ENCODE data around the gene EMSY. TPM values are rescaled to one million over a fixed set of nuclear protein-coding genes. Genes with fewer than 3 reads are reported as not detected.
A peak's percentile ranks its signal among the peaks of the same experiment; 100 is the strongest.

EMSY gene
- total and polyA plus RNA-seq, 12 donors: 5.9 to 23.4 (median 16.9) TPM

- H3K27me3 ChIP-seq: no peaks in the 10 kb centered on the region
- intact Hi-C loops (cut with DNase I): loop anchor here in 5 of 10 donors (1.0 to 5.0 kb wide), 4 partner anchors 128 to 132 kb away; no protein-coding TSS in a partner anchor
- TF ChIP-seq, protein P1, sequence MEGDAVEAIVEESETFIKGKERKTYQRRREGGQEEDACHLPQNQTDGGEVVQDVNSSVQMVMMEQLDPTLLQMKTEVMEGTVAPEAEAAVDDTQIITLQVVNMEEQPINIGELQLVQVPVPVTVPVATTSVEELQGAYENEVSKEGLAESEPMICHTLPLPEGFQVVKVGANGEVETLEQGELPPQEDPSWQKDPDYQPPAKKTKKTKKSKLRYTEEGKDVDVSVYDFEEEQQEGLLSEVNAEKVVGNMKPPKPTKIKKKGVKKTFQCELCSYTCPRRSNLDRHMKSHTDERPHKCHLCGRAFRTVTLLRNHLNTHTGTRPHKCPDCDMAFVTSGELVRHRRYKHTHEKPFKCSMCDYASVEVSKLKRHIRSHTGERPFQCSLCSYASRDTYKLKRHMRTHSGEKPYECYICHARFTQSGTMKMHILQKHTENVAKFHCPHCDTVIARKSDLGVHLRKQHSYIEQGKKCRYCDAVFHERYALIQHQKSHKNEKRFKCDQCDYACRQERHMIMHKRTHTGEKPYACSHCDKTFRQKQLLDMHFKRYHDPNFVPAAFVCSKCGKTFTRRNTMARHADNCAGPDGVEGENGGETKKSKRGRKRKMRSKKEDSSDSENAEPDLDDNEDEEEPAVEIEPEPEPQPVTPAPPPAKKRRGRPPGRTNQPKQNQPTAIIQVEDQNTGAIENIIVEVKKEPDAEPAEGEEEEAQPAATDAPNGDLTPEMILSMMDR (IDR thresholded peaks at IDR 0.05): no peak
- no peak overlapping the region for H3K4me3 ChIP-seq
- no peak for ATAC-seq
- no peak for DNase-seq
- no peaks in the 10 kb centered on the region for H3K9me3 ChIP-seq
- 81 to 84% methylated on average over 7 of the region's 7 CpGs for WGBS, 2 donors
- peaks cover 0 to 20% (median 0%) of the 10 kb centered on the region in 9 donors for H3K4me1 ChIP-seq
- H3K27ac ChIP-seq: no peak overlapping the region
- H3K36me3 ChIP-seq: peaks cover 0 to 52% (median 10%) of the 10 kb centered on the region in 9 donors
Measured at GRCh38 chr11:76550781-76551180, 106.0 kb downstream of the EMSY start.

DNA sequence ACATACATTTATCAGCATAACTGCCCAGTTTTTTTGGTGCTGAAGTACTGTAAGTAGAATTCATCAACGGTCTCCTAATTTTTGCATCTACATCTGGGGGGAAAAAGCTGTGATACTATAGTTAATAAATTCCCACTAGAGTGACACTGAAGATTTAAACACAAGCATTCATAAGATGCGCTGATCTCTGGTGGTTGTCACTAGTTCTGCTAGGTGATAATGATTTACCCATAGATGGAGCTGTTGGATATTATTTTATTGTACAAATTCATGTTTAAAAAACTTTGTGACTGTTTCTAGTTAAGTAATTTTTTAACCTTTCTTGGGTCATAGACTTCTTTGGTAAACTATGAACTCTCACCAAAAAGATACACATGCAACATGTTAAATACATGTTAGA, 106.6 kb downstream of the EMSY start:
- Histone ChIP-seq H3K27ac (no peak overlapping the region), H3K36me3 (peaks cover 0 to 46% (median 4%) of the 10 kb centered on the region in 9 donors), H3K4me3 (no peak overlapping the region), H3K4me1 (peaks cover 0 to 20% (median 0%) of the 10 kb centered on the region in 9 donors), H3K9me3 (no peaks in the 10 kb centered on the region), H3K27me3 (no peaks in the 10 kb centered on the region)
- peak in 1 of 8 donors; percentile 52 for ATAC-seq
- TF ChIP-seq, protein P1 (IDR thresholded peaks at IDR 0.05): peak in 7 of 9 donors; percentile 37 to 67 (median 53)
- intact Hi-C loops (cut with DNase I): loop anchor here in 5 of 10 donors (1.0 to 5.0 kb wide), 4 partner anchors 127 to 131 kb away; no protein-coding TSS in a partner anchor
- WGBS, 2 donors: 65 to 73% methylated on average over 2 of the region's 2 CpGs
- DNase-seq: no peak

DNA sequence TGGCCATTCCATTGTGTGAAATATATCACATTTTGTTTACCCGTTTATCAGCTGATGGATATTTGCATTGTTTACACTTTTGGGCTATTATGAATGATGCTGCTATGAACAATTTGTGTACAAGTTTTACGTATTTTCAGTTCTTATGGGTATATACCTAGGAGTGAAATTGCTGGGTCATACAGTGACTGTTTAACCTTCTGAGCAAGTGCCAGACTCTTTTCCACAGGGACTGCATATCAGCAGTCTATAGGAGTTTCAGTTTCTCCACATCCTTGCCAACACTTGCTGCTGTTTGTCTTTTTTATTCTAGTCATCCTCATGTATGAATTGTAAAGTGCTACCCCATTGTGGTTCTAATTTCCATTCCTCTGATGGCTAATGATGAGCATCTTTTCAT, 108.2 kb downstream of the EMSY start:
- Histone ChIP-seq H3K4me3 (no peak overlapping the region), H3K9me3 (no peaks in the 10 kb centered on the region), H3K27ac (no peak overlapping the region), H3K4me1 (peaks cover 0 to 20% (median 0%) of the 10 kb centered on the region in 9 donors), H3K36me3 (peaks cover 0 to 30% (median 0%) of the 10 kb centered on the region in 9 donors), H3K27me3 (no peaks in the 10 kb centered on the region)
- no peak for DNase-seq
- intact Hi-C loops (cut with DNase I): loop anchor here in 5 of 10 donors (2.0 to 5.0 kb wide), 3 partner anchors 44 to 129 kb away; no protein-coding TSS in a partner anchor
- TF ChIP-seq, protein P1 (IDR thresholded peaks at IDR 0.05): no peak
- ATAC-seq: no peak
- WGBS, 2 donors: 93 to 96% methylated on average over 2 of the region's 2 CpGs

GRCh38 chr11:76553554-76554476, 109.0 kb downstream of the EMSY start:
- ATAC-seq: no peak
- Histone ChIP-seq H3K27me3 (no peaks in the 10 kb centered on the region), H3K4me1 (peaks cover 0 to 20% (median 0%) of the 10 kb centered on the region in 9 donors), H3K9me3 (no peaks in the 10 kb centered on the region), H3K27ac (no peak overlapping the region), H3K36me3 (peaks cover 0 to 21% (median 0%) of the 10 kb centered on the region in 9 donors), H3K4me3 (no peak overlapping the region)
- intact Hi-C loops (cut with DNase I): loop anchor here in 5 of 10 donors (2.0 to 5.0 kb wide), 3 partner anchors 43 to 128 kb away; no protein-coding TSS in a partner anchor
- TF ChIP-seq, protein P1 (IDR thresholded peaks at IDR 0.05): no peak
- WGBS, 2 donors: 78 to 85% methylated on average over 8 of the region's 8 CpGs
- DNase-seq: no peak

Measured in heart right ventricle (tissue), 16 donors.